ENCODE data around the gene UBC.
A peak's percentile ranks its signal among the peaks of the same experiment; 100 is the strongest.

Gene UBC

GRCh38 chr12:124866195-124866882 is 48.1 kb downstream of the UBC start:
- no peak for DNase-seq
- no peak overlapping the region for H3K4me3 Mint-ChIP-seq
- TF ChIP-seq CTCF (IDR thresholded peaks at IDR 0.05), result no peak
- no peak overlapping the region for H3K27ac Mint-ChIP-seq
- peaks cover 7% of the 10 kb centered on the region for H3K9me3 Mint-ChIP-seq
- no peaks in the 10 kb centered on the region for H3K36me3 Mint-ChIP-seq (ENCODE audit: low read depth)
- H3K4me1 Mint-ChIP-seq, result peaks cover 42% of the 10 kb centered on the region
- peaks cover 36% of the 10 kb centered on the region for H3K27me3 Mint-ChIP-seq (ENCODE audit: low read depth, poor library complexity)

- peaks cover 37% of the 10 kb centered on the region for H3K27me3 Mint-ChIP-seq (ENCODE audit: low read depth, poor library complexity)
- no peak overlapping the region for H3K4me3 Mint-ChIP-seq
- no peak overlapping the region for H3K27ac Mint-ChIP-seq
- peaks cover 7% of the 10 kb centered on the region for H3K9me3 Mint-ChIP-seq
- DNase-seq, result no peak
- peaks cover 38% of the 10 kb centered on the region for H3K4me1 Mint-ChIP-seq
- TF ChIP-seq CTCF (IDR thresholded peaks at IDR 0.05), result no peak
- no peaks in the 10 kb centered on the region for H3K36me3 Mint-ChIP-seq (ENCODE audit: low read depth)
These were observed 48.7 kb downstream of the UBC start for GRCh38 chr12:124865728-124866127.

- Mint-ChIP-seq H3K27ac (no peak overlapping the region), H3K27me3 (ENCODE audit: low read depth, poor library complexity) (peaks cover 37% of the 10 kb centered on the region), H3K36me3 (ENCODE audit: low read depth) (no peaks in the 10 kb centered on the region), H3K4me3 (peak overlapping the region; percentile 72), H3K4me1 (peaks cover 35% of the 10 kb centered on the region), H3K9me3 (peaks cover 7% of the 10 kb centered on the region)
- TF ChIP-seq CTCF (IDR thresholded peaks at IDR 0.05), result no peak
- no peak for DNase-seq
These were observed 50.1 kb downstream of the UBC start for GRCh38 chr12:124864326-124864752.

- Mint-ChIP-seq H3K4me3 (peak within 1 kb of the TSS; percentile 79), H3K4me1 (peaks cover 33% of the 10 kb centered on the region), H3K36me3 (ENCODE audit: low read depth) (no peaks in the 10 kb centered on the region), H3K27me3 (ENCODE audit: low read depth, poor library complexity) (peaks cover 32% of the 10 kb centered on the region), H3K27ac (no peak within 1 kb of the TSS), H3K9me3 (peaks cover 7% of the 10 kb centered on the region)
- DNase-seq, result peak; percentile 88
- TF ChIP-seq CTCF (IDR thresholded peaks at IDR 0.05), result no peak
These were observed 50.8 kb downstream of the UBC start, which contains the start of gene SCARB1 for GRCh38 chr12:124863416-124864325. Gene SCARB1 (minus strand): TSS chr12:124863864. CDS start chr12:124863720, 144 bp downstream.

GRCh38 chr12:124862768-124863415 is 51.6 kb downstream of the UBC start:
- Mint-ChIP-seq H3K4me1 (peaks cover 36% of the 10 kb centered on the region), H3K36me3 (ENCODE audit: low read depth) (no peaks in the 10 kb centered on the region), H3K4me3 (peak overlapping the region; percentile 79), H3K27ac (no peak overlapping the region), H3K9me3 (peaks cover 7% of the 10 kb centered on the region), H3K27me3 (ENCODE audit: low read depth, poor library complexity) (peaks cover 30% of the 10 kb centered on the region)
- no peak for DNase-seq
- no peak for TF ChIP-seq CTCF (IDR thresholded peaks at IDR 0.05)
